RPMI8226 (cell line): ENCODE measurements around the gene CC2D2A.
A peak's percentile ranks its signal among the peaks of the same experiment; 100 is the strongest.

Experiments used
- DNase-seq: peaks from one replicate; pipeline ENCODE4 v3.0.0-alpha.2; 2015

CC2D2A gene

GRCh38 chr4:15469402-15470127, at the start of gene CC2D2A:
Gene CC2D2A (plus strand): TSS chr4:15469882. CDS start chr4:15475933, 6,051 bp downstream.
- no peak for DNase-seq

- no peak for DNase-seq
Measured at GRCh38 chr4:15420642-15421041, 49.0 kb upstream of the CC2D2A start.

GRCh38 chr4:15423285-15423711, 46.4 kb upstream of the CC2D2A start:
- no peak for DNase-seq

- DNase-seq = no peak
Measured at GRCh38 chr4:15425520-15425919, 44.2 kb upstream of the CC2D2A start.

- DNase-seq = no peak
Measured at GRCh38 chr4:15427161-15427560, 42.5 kb upstream of the CC2D2A start.

GRCh38 chr4:15427701-15428100, 42.0 kb upstream of the CC2D2A start, which contains the start of gene C1QTNF7:
Gene C1QTNF7 (plus strand): TSS chr4:15428033. CDS start chr4:15435744, 7,711 bp downstream.
- DNase-seq = no peak

- no peak for DNase-seq
Measured at GRCh38 chr4:15428611-15429010, 41.1 kb upstream of the CC2D2A start.

GRCh38 chr4:15434091-15434490, 35.6 kb upstream of the CC2D2A start:
- no peak for DNase-seq

- DNase-seq = no peak
Measured at GRCh38 chr4:15434676-15435075, 35.0 kb upstream of the CC2D2A start.

GRCh38 chr4:15436513-15436912, 33.2 kb upstream of the CC2D2A start:
- no peak for DNase-seq

- no peak for DNase-seq
Measured at GRCh38 chr4:15438939-15439524, 30.6 kb upstream of the CC2D2A start.

GRCh38 chr4:15443371-15444160, 26.1 kb upstream of the CC2D2A start:
- no peak for DNase-seq

GRCh38 chr4:15444276-15444675, 25.4 kb upstream of the CC2D2A start:
- no peak for DNase-seq

GRCh38 chr4:15444879-15445547, 24.7 kb upstream of the CC2D2A start:
- DNase-seq = no peak

- no peak for DNase-seq
Measured at GRCh38 chr4:15451181-15451865, 18.4 kb upstream of the CC2D2A start.

- no peak for DNase-seq
Measured at GRCh38 chr4:15451866-15452765, 17.6 kb upstream of the CC2D2A start.

GRCh38 chr4:15455290-15455689, 14.4 kb upstream of the CC2D2A start:
- no peak for DNase-seq

- peak; percentile 25 for DNase-seq
Measured at GRCh38 chr4:15457406-15458201, 12.1 kb upstream of the CC2D2A start.

- no peak for DNase-seq
Measured at GRCh38 chr4:15458616-15459015, 11.1 kb upstream of the CC2D2A start.

- no peak for DNase-seq
Measured at GRCh38 chr4:15459706-15460105, 10.0 kb upstream of the CC2D2A start.

- DNase-seq = no peak
Measured at GRCh38 chr4:15466596-15466995, 3.1 kb upstream of the CC2D2A start.
